Activated CD4-positive, alpha-beta T cell treated with anti-CD3 and anti-CD28 coated beads for 48 hours (primary cell): ENCODE data around the gene SLC35D1.
"Not testable (repeated sequence)": the region's sequence is repeated elsewhere in the genome, so short reads cannot be mapped to it uniquely, and the experiment has no call there.

ENCODE experiments used
- DNase-seq: peaks from one replicate; pipeline ENCODE4 v3.0.0-alpha.2; 2020

The SLC35D1 gene

DNA sequence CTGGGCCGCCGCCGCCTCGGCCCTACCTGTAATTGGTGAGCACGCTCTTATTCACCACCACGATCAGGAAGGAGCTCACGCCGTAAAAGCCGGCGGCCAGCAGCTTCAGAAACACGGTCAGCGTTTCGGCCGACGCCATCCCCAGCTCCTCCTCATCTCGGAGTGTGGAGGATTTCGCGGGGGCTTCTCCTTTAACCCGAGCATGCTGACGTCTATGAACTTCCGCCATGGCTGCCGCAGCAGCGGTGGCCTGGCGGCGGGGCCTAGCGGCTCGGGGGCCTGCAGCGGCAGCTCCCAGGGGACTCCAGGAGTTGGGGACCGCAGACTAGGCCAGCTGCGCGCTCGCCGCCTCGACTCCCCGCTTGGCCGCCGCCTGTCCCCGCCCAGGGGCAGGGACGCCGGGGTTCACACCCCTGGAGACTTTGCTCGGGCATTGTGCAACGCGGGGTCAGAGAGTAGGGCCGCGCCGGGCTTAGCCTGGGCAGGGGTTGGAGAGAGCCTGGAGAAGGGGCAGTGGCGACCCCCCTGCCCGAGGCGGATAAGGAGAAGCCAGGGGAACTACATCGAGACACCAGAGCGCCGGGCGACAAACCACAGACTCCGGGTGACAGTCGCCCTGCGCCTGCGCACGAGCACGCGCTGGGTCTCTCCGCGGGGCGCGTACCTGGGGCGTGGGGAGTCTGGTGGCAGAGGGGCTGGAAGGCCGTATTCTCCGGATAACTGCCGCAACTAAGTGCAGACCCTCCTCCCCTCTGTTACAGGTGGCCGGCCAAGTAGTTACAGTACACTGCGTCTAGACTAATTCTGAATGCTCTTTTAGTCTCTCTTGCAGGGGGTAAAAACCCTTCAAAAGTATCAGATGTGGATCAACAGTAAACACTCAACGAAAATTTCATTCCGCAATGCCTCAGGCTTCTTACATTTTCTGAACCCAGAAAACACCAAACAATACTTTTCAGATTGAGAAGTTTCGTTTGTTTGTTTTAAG is at the start of gene SLC35D1:
TSS of gene SLC35D1 (minus strand) at position 364 of the 988 bp plus-strand sequence. CDS start at position 229, 135 bp downstream.
- peak; percentile 84 for DNase-seq

GRCh38 chr1:67103548-67103947 is 49.6 kb upstream of the SLC35D1 start:
- DNase-seq: no peak

GRCh38 chr1:67100833-67101232 is 46.9 kb upstream of the SLC35D1 start:
- DNase-seq: no peak

DNA sequence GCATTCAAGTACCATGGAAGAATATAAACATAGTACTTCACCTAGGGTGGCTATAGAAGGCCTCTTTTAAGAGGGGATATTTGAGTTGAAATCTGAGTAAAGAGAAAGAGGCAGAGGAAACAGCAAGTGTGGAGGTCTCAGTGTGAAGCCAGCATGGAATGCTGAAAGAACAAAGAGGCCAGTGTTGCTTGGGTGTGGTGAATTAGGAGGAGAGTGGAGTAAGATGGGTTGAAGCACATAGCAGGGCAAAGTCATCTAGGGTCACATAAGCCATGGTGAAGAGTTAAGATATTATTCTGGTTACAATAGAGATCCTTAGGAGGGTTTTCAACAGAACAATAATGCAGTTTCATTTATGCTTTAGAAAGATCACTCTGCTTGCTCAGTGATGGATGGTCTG is 43.4 kb upstream of the SLC35D1 start:
- DNase-seq: no peak

- no peak for DNase-seq
Observed at GRCh38 chr1:67094191-67094590, 40.2 kb upstream of the SLC35D1 start.

DNA sequence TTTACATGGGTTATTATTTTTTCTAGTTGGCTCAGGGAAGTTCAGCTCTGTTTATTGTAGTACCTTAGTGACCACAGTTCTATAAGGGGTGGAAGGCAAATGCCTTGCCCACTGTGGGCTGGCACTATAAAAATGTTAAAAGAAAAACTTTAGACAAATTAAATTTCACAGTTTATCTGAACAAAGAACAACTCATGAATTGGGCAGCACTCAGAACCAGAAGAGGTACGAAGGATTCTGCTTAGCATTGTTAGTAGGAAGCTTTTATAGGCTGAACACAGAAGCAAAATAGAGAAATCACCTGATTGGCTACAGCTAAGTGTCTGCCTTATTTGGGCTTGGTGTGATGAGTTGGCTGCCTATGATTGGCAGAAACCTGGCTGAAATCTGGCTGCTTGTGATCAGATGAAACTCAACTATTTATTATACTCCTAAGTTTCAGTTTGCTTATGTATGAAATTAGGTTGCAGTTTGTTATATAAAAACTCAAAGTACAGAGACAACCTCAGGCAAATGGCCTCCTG is 35.8 kb upstream of the SLC35D1 start:
- no peak for DNase-seq

DNA sequence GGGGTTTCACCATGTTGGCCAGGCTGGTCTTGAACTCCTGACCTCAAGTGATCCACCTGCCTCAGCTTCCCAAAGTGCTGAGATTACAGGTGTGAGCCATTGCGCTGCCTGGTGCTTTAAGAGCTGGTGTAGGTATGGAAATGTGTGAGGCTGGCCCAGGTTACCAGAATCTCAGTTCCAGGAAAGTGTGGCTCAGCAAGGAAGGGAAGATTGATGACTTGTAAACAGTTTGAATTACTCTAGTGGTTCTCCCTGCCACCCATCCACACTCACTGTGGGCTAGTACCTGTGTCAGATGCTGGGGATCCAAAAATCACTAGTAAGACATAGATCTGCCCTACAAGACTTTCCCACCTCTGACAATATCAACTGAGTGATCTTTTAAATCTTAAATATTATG is 34.5 kb upstream of the SLC35D1 start:
- DNase-seq: no peak

DNA sequence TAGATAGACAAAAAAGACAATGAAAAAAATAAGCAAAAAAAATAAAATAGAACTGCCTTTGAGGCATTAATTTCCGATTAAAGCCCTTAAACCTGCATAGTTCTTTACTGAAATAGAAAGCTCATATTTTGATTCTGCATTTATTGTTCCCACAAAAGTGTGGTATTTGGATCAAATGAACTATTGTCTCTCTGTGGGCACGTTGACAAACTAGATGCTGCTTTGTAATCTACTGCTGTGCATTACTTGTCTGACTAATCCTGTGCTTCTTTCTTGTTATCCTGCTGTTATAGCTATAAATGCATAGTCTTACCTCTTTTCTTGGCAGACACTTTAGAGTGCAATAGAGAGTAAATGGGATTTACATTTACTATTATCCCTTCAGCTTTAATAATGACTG is 31.4 kb upstream of the SLC35D1 start:
- no peak for DNase-seq

GRCh38 chr1:67084765-67085318 is 30.9 kb upstream of the SLC35D1 start:
- DNase-seq: no peak

GRCh38 chr1:67078291-67078690 is 24.3 kb upstream of the SLC35D1 start:
- DNase-seq: no peak

DNA sequence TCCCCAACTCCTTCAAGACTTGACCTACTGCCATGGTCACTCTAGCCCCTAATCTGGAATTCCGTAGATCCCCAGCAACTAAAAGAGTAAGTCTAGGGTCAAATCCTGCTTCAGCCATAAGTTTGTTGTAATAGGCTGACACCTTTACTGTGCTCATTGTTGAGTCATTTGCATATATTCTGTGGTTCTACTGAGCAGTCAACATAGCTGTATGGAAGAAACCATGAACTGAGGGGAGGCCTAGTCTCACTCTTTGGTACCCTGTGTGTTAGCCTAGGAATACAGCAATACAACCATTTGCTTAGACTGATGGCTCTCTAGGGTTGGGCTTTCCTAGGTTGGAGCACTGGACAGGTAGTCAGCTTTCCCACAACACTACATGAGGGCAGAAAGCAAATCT is 23.6 kb upstream of the SLC35D1 start:
- DNase-seq: no peak

DNA sequence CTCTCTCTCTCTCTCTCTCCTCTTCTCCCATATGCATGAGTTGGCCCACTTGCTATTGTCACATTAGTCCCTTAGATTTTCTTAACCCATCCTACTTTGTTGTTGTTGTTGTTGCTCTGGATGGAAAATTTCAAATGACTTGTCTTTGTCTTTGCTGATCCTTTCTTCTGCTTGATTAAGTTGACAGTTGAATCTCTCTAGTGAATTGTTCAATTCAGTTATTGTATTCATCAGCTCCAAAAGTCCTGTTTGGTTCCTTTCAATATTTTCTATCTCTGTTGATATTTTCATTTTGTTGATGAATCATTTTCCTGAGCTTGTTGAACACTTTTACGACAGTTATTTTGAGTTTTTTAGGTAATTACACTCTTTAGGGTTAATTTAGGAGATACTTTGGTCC is 18.8 kb upstream of the SLC35D1 start:
- DNase-seq: no peak

GRCh38 chr1:67067655-67068054 is 13.7 kb upstream of the SLC35D1 start:
- not testable (repeated sequence) for DNase-seq

GRCh38 chr1:67062412-67062811 is 8.5 kb upstream of the SLC35D1 start:
- DNase-seq: no peak

DNA sequence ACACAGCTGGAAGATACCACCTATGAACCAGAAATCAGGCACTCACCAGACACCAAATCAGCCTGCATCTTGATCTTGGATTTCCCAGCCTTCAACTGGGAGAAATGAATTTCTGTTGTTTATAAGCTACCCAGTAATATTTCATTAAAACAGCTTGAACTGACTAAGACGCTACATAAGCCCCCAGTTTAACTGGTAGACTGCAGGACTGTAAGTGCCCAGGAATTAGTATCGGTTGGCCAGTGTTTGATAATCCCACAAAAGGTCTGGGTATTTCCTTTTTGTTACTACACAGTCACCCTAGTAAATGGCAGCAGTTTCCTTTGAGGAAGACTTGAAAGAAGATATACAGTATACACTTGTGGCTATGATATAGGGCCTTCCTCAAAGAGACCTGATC is 7.3 kb upstream of the SLC35D1 start:
- no peak for DNase-seq

GRCh38 chr1:67060811-67061218 is 6.9 kb upstream of the SLC35D1 start:
- DNase-seq: no peak

- DNase-seq: no peak
Observed at GRCh38 chr1:67059346-67059745, 5.4 kb upstream of the SLC35D1 start.

DNA sequence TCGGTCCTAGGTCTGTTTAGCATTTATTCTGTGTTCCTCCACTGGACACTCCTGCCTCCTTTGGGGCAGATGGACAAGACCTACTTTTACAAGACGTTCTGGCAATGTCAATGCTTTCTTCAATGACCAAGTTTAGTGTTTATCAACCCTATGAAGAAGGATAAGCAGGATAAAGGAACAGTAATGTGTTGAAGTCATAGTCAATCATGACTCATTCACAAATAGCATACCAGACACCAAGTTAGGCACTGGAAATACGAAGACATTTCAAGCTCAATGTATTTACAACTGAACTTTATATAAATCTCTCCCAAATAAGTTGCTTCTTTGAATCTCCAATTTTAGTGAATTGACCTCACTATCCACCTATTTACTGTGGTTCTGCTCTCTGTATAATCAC is 4.8 kb upstream of the SLC35D1 start:
- DNase-seq: no peak

GRCh38 chr1:67058242-67058641 is 4.3 kb upstream of the SLC35D1 start:
- no peak for DNase-seq

DNA sequence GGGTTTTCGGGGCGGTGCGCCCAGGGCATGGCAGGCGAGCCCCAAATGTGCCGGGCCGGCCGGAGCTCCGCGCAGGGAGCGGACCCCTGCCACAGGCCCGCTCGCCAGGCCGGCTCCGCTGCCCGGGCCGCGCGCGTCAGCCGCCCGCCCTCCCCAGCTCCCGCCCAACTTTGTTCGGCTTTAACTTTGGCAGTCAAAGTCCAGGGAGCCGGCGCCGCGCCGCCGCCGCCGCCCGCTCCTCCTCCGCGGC is 488 bp downstream of the SLC35D1 start:
- DNase-seq: no peak

- peak; percentile 41 for DNase-seq
Observed at GRCh38 chr1:67052741-67053534, 1.0 kb downstream of the SLC35D1 start.

DNA sequence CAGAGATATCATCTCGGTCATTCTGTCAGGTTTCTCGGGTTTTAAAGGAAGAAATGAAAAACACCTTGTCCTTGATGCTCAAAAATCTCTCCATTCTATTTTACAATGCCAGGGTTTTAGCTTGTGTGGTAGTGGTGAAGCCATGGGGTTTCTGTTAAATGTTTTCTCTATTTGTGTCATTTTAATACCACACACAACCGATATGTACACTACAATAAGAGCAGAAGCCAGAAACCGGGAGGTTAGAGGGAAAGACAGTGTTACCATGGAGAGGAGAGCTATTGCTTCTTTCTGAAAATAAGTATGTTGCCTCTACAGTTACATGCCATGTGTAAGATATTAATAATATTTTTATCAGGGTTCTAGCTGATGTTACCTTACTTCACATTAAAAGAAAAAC is 2.8 kb downstream of the SLC35D1 start:
- DNase-seq: no peak

DNA sequence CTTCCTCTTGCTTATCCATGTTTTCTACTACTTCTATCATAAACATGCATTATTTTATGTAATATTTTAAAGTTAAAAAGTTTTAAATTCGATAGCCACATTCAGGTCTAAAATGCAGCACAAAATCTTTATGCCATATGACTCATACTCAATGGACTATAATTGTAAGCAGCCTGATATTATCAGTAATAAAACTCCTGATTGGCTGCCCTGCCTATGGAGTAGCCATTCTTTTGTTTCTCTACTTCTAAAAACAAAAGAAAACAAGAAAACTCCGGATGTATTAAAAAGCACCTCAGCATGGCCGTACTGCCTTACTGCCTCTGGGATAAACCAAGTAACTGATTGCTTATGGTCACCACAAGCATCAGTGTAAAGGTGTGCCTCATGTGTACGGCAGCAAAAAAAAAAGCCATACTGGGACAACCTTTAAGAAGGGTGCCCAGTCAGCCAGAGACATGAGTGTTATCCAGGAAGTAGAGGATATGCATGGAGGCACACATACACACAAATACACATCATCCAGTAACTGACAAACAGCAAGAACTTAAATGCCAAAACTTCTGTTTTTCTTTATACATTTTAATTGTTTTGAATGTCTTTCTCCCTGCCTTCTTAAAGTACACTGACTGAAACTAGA is 9.2 kb downstream of the SLC35D1 start:
- DNase-seq: no peak
